Dedifferentiated amniotic fluid mesenchymal stem cell (primary cell): ENCODE measurements around the gene TGM1.
"Not testable (repeated sequence)": the region's sequence is repeated elsewhere in the genome, so short reads cannot be mapped to it uniquely, and the experiment has no call there.

ENCODE experiments used
- DNase-seq: peaks from one replicate; pipeline ENCODE4 v3.0.0-alpha.2; 2016; ENCODE audit errors: extremely low spot score

The TGM1 gene

DNA sequence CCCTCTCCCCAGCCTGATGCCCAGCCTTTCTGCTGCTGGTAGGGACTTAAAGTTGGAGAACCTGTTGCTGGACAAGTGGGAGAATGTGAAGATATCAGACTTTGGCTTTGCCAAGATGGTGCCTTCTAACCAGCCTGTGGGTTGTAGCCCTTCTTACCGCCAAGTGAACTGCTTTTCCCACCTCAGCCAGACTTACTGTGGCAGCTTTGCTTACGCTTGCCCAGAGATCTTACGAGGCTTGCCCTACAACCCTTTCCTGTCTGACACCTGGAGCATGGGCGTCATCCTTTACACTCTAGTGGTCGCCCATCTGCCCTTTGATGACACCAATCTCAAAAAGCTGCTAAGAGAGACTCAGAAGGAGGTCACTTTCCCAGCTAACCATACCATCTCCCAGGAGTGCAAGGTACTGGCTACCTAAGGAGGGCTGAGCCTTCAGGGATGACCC, 55.8 kb downstream of the TGM1 start:
- DNase-seq: no peak

DNA sequence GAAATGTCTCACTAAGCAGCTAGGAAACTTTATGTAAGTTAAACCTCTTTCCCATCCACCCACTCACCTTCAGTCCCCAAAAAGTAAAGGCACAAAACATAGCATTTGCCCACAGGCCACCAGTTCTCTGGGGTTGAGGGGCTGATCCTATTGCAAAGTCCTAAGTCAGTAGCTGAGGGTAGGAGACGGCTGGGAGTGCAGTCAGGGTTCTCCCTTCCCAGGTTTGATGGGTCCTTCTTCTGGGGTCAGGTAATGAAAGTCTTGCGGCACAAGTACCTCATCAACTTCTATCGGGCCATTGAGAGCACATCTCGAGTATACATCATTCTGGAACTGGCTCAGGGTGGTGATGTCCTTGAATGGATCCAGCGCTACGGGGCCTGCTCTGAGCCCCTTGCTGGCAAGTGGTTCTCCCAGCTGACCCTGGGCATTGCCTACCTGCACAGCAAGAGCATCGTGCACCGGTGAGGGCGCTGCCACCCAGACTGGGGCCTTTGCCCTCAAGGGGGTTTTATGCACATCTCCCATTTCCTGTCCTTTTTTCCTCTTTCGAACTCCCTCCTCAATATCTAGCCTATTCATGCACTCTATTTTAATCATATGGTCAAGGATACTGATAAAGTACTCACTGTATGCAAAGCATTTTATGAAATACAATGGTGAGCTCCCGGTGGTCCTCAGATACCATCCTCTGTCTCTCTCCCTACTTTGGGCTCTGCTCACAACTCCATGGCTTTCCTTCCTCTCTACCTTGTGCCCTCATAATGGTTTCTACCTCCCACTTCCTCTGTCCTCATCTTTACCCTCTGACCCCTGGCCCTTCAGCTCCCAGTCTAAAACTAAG, 56.5 kb downstream of the TGM1 start:
- no peak for DNase-seq

DNA sequence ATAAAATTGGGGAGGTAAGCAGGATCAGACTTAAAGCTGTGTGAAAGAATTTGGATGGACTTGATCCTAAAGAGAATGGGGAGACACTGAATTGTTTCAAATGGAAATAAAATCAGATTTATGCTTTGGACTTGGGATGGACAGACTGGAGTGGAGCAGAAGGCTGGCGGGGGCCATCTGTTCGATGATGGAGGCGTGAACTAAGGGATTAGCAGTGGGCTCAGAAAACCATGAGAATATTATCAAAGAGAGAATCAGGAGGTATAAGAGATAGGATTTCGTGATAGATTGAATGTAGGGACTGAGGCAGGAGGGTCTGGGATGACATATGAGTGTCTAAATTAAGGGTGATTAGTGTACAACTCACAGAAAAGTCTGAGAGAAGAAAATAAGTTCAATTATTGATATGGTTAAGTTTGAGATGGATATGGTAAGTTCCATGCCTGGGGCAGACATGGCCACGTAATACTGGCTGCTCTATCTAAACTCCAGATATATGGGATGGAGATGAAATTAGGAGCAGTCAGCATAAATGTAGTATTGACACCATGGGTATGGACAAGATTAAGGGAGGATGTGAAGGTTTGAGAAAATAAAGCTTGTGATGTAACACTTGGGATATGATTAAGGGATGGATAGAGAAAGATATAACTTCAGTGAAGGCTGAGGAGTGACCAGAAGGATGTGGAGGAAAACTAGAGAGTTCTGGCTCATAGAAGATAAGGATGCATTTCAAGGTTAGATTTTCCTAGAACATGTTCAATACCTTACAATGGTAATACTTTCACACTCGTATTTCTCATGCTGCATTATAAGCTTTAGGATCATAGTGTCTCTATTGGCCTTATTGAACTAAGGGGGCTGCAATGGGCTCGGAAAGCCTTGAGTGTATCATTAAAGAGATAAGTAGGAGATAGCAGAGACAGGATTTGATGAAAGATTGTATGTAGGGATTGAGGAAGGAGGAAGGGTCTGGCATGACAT, 58.5 kb downstream of the TGM1 start:
- DNase-seq: no peak

DNA sequence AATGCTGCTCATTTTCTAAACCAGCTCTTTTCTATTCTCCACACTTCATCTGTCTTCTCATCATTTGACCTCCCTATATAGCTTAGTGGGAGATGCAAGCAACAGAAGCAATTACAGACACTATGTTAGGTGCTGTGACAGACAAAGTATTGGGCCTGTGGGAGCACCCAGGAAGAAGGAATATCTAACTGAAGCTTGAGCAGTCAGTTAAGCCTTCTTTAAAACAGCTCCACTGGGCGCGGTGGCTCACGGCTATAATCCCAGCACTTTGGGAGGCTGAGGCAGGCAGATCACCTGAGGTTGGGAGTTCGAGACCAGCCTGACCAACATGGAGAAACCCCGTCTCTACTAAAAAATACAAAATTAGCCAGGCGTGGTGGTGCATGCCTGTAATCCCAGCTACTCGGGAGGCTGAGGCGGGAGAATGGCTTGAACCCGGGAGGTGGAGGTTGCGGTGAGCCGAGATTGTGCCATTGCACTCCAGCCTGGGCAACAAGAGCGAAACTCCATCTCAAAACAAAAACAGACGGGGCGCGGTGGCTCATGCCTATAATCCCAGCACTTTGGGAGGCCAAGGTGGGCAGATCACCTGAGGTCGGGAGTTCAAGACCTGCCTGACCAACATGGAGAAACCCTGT, 59.6 kb downstream of the TGM1 start:
- not testable (repeated sequence) for DNase-seq

DNA sequence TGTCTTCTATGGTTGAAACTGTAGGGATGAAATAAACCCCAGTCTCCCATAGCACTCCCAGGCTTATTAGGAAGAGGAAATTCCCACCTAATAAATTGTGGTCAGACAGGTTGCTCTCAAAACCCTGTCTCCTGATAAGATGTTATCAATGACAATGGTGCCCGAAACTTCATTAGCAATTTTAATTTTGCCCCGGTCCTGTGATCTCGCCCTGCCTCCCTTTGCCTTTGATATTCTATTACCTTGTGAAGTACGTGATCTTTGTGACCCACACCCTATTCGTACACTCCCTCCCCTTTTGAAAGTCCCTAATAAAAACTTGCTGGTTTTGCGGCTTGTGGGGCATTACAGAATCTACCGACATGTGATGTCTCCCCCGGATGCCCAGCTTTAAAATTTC, 60.4 kb downstream of the TGM1 start:
- DNase-seq: not testable (repeated sequence)
